A549 (cell line): ENCODE measurements around the gene RPL28. TPM values are rescaled to one million over a fixed set of nuclear protein-coding genes. Genes with fewer than 3 reads are reported as not detected.

Source experiments
- ATAC-seq, 2 experiments: fragments of 200-7000 bp in 1 of 2; fragments of >200 bp in 1 of 2; cut with Nextera tagmentation in 1 of 2; cut with Tn5 transposase in 1 of 2; 3 replicates each; pipeline versions ENCODE4 v1.8.0 to v1.9.1; 2018 to 2020; ENCODE audit warnings: mild to moderate bottlenecking in 1 of 2, moderate library complexity in 1 of 2
- CTCF ChIA-PET: fragments of 300-600 bp; sonication (Branson Sonifier 250); formaldehyde crosslinking; extraction: SDS; loops from one replicate; lab custom pipeline; 2021; ENCODE audit warnings: antibody characterized with exemption, inconsistent platforms; lab: Yijun Ruan, JAX
- POLR2A ChIA-PET: fragments of 350-600 bp; formaldehyde crosslinking; extraction: SDS; loops from one replicate; lab custom pipeline; 2021; ENCODE audit warnings: antibody characterized with exemption, inconsistent platforms; lab: Yijun Ruan, JAX
- DNase-seq, 2 experiments: peaks; one replicate each; pipeline versions ENCODE4 v3.0.0 to v3.0.0-alpha.2; 2011 to 2016; ENCODE audit warnings: low read depth in 1 of 2, low spot score in 1 of 2
- FAIRE-seq: peaks from 2 replicates; lab custom pipeline; 2011; peaks lifted over from hg19 to GRCh38; lab: Jason Lieb, UNC
- H3K27ac ChIP-seq, 2 experiments: fragments of >200 bp; sonication (Bioruptor Twin); formaldehyde crosslinking; 3 replicates each; pipeline ENCODE4 v1.5.1; 2016 to 2017
- H3K4me1 ChIP-seq: fragments of >200 bp; sonication (Bioruptor Twin); formaldehyde crosslinking; 3 replicates; pipeline ENCODE4 v1.6.1; 2016
- H3K4me2 ChIP-seq: fragments of >200 bp; sonication (Bioruptor Twin); formaldehyde crosslinking; 3 replicates; pipeline ENCODE4 v1.6.1; 2016
- H3K4me3 ChIP-seq: fragments of >200 bp; sonication (Bioruptor Twin); formaldehyde crosslinking; 3 replicates; pipeline ENCODE4 v1.5.1; 2016
- H3K9me3 ChIP-seq: fragments of >200 bp; sonication (Bioruptor Twin); formaldehyde crosslinking; 3 replicates; pipeline ENCODE4 v1.6.1; 2016
- CEBPB ChIP-seq, 2 experiments: fragments of >200 bp in 1 of 2; sonication (Bioruptor Twin) in 1 of 2; formaldehyde crosslinking in 1 of 2; IDR thresholded peaks; 2 replicates each; pipeline ENCODE4 v1.6.1; 2012 to 2016
- CHD2 ChIP-seq: fragments of 150-350 bp; IDR thresholded peaks from 2 replicates; pipeline ENCODE4 v1.6.1; 2014; ENCODE audit warnings: low read length; ENCODE audit not compliant: partially characterized antibody
- CHD4 ChIP-seq: fragments of 200-600 bp; sonication (generic); IDR thresholded peaks from 2 replicates; pipeline ENCODE4 v1.6.1; 2016; ENCODE audit warnings: antibody characterized with exemption, mild to moderate bottlenecking, borderline replicate concordance
- EHMT2 ChIP-seq: fragments of 200-600 bp; sonication (generic); IDR thresholded peaks from 2 replicates; pipeline ENCODE4 v1.6.1; 2016; ENCODE audit warnings: antibody characterized with exemption, low read depth, mild to moderate bottlenecking, moderate library complexity
- FOSB ChIP-seq: fragments of 250-450 bp; sonication (Bioruptor Pico); IDR thresholded peaks from 2 replicates; pipeline ENCODE4 v1.5.0; 2020; ENCODE audit warnings: mild to moderate bottlenecking, moderate library complexity
- FOXS1 ChIP-seq: fragments of 250-450 bp; sonication (Bioruptor Pico); IDR thresholded peaks from 2 replicates; pipeline ENCODE4 v1.5.0; 2020; ENCODE audit warnings: mild to moderate bottlenecking, moderate library complexity
- HDAC2 ChIP-seq: fragments of 200-600 bp; sonication (generic); IDR thresholded peaks from 2 replicates; pipeline ENCODE4 v1.6.1; 2016
- HEYL ChIP-seq: fragments of 250-450 bp; sonication (Bioruptor Pico); IDR thresholded peaks from 2 replicates; pipeline ENCODE4 v1.8.0; 2021; ENCODE audit warnings: mild to moderate bottlenecking, moderate library complexity
- KDM5A ChIP-seq: fragments of 200-600 bp; sonication (generic); IDR thresholded peaks from 2 replicates; pipeline ENCODE4 v1.6.1; 2016; ENCODE audit warnings: antibody characterized with exemption, mild to moderate bottlenecking
- NFE2L2 ChIP-seq: fragments of 150-350 bp; conservative IDR thresholded peaks from 2 replicates; pipeline ENCODE4 v1.6.1; 2014; ENCODE audit warnings: low read length
- NPAS2 ChIP-seq: fragments of 250-450 bp; sonication (Bioruptor Pico); IDR thresholded peaks from 2 replicates; pipeline ENCODE4 v1.8.0; 2022; ENCODE audit warnings: mild to moderate bottlenecking, moderate library complexity, borderline replicate concordance
- NR3C1 ChIP-seq: fragments of >200 bp; sonication (Bioruptor Twin); formaldehyde crosslinking; IDR thresholded peaks from 3 replicates; pipeline ENCODE4 v1.6.1; 2017
- POLR2A ChIP-seq: IDR thresholded peaks from 2 replicates; pipeline ENCODE4 v1.6.1; 2012; ENCODE audit warnings: mild to moderate bottlenecking, low read length
- RAD21 ChIP-seq, 2 experiments: fragments of >200 bp in 1 of 2; sonication (Bioruptor Twin) in 1 of 2; formaldehyde crosslinking in 1 of 2; IDR thresholded peaks in 1 of 2; conservative IDR thresholded peaks in 1 of 2; 2 replicates in 1 of 2; 3 replicates in 1 of 2; pipeline ENCODE4 v1.6.1; 2012 to 2018; ENCODE audit warnings: inconsistent platforms in 1 of 2
- RNF2 ChIP-seq: fragments of 200-600 bp; sonication (generic); IDR thresholded peaks from 2 replicates; pipeline ENCODE4 v1.6.1; 2016; ENCODE audit warnings: low read depth, mild to moderate bottlenecking, antibody characterized with exemption, moderate library complexity, borderline replicate concordance
- SREBF2 ChIP-seq: fragments of 450-650 bp; IDR thresholded peaks from 2 replicates; pipeline ENCODE4 v1.6.1; 2014; ENCODE audit warnings: mild to moderate bottlenecking, moderate library complexity
- TFCP2L1 ChIP-seq: fragments of 250-450 bp; sonication (Bioruptor Pico); IDR thresholded peaks from 2 replicates; pipeline ENCODE4 v1.5.0; 2021; ENCODE audit warnings: mild to moderate bottlenecking
- ZNF302 ChIP-seq: fragments of 250-450 bp; sonication (Bioruptor Pico); IDR thresholded peaks from 2 replicates; pipeline ENCODE4 v1.9.0; 2021; ENCODE audit warnings: inconsistent platforms, mild to moderate bottlenecking, moderate library complexity
- WGBS: methylation state at CpG from one replicate; pipeline ENCODE4 v1.1.6; 2017; ENCODE audit errors: missing lambda C conversion rate; 5-methylcytosine and 5-hydroxymethylcytosine counted together
- polyA plus RNA-seq, 4 experiments: library from polyadenylated mRNA; depleted of rRNA in 3 of 4; stranded (reverse); fragments of >200 nt; fragmentation: RNase III in 1 of 4; extraction: RNeasy Plus Mini Kit Qiagen cat#74134 plus additional on column Dnase treatment in 1 of 4; gene quantifications; 2 replicates in 3 of 4; 3 replicates in 1 of 4; pipeline ENCODE4 v1.2.3, GENCODE V29; 2011 to 2017
- TF ChIP-seq, protein P1 (sequence below): fragments of >200 bp; sonication (Bioruptor Twin); formaldehyde crosslinking; IDR thresholded peaks from 3 replicates; pipeline ENCODE4 v1.6.1; 2016
- TF ChIP-seq, protein P2 (sequence below): fragments of 250-450 bp; sonication (Bioruptor Pico); IDR thresholded peaks from 2 replicates; pipeline ENCODE4 v1.5.0; 2021; ENCODE audit warnings: mild to moderate bottlenecking, moderate library complexity, borderline replicate concordance
- TF ChIP-seq, protein P3 (sequence below): fragments of 250-450 bp; sonication (Bioruptor Pico); IDR thresholded peaks from 2 replicates; pipeline ENCODE4 v1.5.0; 2020; ENCODE audit warnings: low read depth, mild to moderate bottlenecking, moderate library complexity
- TF ChIP-seq, protein P4 (sequence below): fragments of >200 bp; sonication (Bioruptor Twin); formaldehyde crosslinking; IDR thresholded peaks from 3 replicates; pipeline ENCODE4 v1.5.1; 2016
- TF ChIP-seq, protein P5 (sequence below): fragments of 200-600 bp; sonication (generic); IDR thresholded peaks from 2 replicates; pipeline ENCODE4 v1.6.1; 2016; ENCODE audit warnings: antibody characterized with exemption, mild to moderate bottlenecking, moderate library complexity
- TF ChIP-seq, protein P6 (sequence below): IDR thresholded peaks from 2 replicates; pipeline ENCODE4 v1.6.1; 2012

The RPL28 gene
- polyA plus RNA-seq, 2 of the 4 experiments (the other 2 are of a cell fraction), result 329 to 2,037 TPM

DNA sequence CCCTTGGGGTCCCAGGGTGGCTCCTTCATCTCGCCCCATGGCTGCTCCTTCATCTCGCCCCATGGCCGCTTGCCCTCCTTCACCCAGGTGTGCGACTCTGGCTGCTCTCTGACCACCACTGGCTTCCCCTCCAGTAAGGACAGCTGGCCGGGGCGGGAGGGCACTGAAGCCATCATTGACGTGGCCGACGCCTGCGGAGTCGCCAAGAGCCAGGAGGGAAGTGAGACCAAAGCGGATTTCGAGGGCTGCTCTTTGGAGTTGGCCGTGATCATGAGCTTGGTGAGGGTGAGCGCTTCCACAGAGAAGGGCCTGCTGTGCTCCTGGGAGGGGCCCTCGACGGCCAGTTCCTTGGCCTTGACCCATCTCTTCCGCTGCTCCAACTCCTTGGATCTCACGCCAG lies 27.2 kb upstream of the RPL28 start:
- Histone ChIP-seq H3K4me2 (no peak overlapping the region), H3K9me3 (no peaks in the 10 kb centered on the region), H3K27ac (no peak overlapping the region), H3K4me1 (peaks cover 19% of the 10 kb centered on the region), H3K4me3 (no peak overlapping the region)
- TF ChIP-seq FOXS1 (CRISPR knock-in tag) (no peak), POLR2A (no peak), NPAS2 (no peak), EHMT2 (no peak), CEBPB (IDR thresholded peaks at IDR 0.05) (no peak), CHD2 (no peak), NR3C1 (no peak), ZNF302 (CRISPR knock-in tag) (no peak), CHD4 (no peak), TFCP2L1 (CRISPR knock-in tag) (no peak), HDAC2 (no peak), RNF2 (no peak), SREBF2 (no peak), RAD21 (conservative IDR thresholded peaks at IDR 0.05 in 1 of 2, IDR thresholded peaks at IDR 0.05 in 1 of 2) (no peak)
- TF ChIP-seq, protein P1, sequence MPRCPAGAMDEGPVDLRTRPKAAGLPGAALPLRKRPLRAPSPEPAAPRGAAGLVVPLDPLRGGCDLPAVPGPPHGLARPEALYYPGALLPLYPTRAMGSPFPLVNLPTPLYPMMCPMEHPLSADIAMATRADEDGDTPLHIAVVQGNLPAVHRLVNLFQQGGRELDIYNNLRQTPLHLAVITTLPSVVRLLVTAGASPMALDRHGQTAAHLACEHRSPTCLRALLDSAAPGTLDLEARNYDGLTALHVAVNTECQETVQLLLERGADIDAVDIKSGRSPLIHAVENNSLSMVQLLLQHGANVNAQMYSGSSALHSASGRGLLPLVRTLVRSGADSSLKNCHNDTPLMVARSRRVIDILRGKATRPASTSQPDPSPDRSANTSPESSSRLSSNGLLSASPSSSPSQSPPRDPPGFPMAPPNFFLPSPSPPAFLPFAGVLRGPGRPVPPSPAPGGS, result no peak
- TF ChIP-seq, protein P2, sequence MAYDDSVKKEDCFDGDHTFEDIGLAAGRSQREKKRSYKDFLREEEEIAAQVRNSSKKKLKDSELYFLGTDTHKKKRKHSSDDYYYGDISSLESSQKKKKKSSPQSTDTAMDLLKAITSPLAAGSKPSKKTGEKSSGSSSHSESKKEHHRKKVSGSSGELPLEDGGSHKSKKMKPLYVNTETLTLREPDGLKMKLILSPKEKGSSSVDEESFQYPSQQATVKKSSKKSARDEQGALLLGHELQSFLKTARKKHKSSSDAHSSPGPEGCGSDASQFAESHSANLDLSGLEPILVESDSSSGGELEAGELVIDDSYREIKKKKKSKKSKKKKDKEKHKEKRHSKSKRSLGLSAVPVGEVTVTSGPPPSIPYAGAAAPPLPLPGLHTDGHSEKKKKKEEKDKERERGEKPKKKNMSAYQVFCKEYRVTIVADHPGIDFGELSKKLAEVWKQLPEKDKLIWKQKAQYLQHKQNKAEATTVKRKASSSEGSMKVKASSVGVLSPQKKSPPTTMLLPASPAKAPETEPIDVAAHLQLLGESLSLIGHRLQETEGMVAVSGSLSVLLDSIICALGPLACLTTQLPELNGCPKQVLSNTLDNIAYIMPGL (CRISPR knock-in tag), result no peak
- TF ChIP-seq, protein P3, sequence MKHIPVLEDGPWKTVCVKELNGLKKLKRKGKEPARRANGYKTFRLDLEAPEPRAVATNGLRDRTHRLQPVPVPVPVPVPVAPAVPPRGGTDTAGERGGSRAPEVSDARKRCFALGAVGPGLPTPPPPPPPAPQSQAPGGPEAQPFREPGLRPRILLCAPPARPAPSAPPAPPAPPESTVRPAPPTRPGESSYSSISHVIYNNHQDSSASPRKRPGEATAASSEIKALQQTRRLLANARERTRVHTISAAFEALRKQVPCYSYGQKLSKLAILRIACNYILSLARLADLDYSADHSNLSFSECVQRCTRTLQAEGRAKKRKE (CRISPR knock-in tag), result no peak
- TF ChIP-seq, protein P4, sequence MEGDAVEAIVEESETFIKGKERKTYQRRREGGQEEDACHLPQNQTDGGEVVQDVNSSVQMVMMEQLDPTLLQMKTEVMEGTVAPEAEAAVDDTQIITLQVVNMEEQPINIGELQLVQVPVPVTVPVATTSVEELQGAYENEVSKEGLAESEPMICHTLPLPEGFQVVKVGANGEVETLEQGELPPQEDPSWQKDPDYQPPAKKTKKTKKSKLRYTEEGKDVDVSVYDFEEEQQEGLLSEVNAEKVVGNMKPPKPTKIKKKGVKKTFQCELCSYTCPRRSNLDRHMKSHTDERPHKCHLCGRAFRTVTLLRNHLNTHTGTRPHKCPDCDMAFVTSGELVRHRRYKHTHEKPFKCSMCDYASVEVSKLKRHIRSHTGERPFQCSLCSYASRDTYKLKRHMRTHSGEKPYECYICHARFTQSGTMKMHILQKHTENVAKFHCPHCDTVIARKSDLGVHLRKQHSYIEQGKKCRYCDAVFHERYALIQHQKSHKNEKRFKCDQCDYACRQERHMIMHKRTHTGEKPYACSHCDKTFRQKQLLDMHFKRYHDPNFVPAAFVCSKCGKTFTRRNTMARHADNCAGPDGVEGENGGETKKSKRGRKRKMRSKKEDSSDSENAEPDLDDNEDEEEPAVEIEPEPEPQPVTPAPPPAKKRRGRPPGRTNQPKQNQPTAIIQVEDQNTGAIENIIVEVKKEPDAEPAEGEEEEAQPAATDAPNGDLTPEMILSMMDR, result no peak
- WGBS, result 87% methylated on average over 18 of the region's 19 CpGs
- ATAC-seq (no peak), FAIRE-seq (no peak), DNase-seq (no peak)
- CTCF ChIA-PET, result interaction anchor here (1.1 to 14.8 kb wide), 5 partner anchors 13 to 67 kb away, joined by 3 to 105 read pairs (median 5); no protein-coding TSS in a partner anchor
- POLR2A ChIA-PET, result interaction anchor here (0.6 kb wide), 1 partner anchor 143 kb away, joined by 3 read pairs; no protein-coding TSS in a partner anchor

DNA sequence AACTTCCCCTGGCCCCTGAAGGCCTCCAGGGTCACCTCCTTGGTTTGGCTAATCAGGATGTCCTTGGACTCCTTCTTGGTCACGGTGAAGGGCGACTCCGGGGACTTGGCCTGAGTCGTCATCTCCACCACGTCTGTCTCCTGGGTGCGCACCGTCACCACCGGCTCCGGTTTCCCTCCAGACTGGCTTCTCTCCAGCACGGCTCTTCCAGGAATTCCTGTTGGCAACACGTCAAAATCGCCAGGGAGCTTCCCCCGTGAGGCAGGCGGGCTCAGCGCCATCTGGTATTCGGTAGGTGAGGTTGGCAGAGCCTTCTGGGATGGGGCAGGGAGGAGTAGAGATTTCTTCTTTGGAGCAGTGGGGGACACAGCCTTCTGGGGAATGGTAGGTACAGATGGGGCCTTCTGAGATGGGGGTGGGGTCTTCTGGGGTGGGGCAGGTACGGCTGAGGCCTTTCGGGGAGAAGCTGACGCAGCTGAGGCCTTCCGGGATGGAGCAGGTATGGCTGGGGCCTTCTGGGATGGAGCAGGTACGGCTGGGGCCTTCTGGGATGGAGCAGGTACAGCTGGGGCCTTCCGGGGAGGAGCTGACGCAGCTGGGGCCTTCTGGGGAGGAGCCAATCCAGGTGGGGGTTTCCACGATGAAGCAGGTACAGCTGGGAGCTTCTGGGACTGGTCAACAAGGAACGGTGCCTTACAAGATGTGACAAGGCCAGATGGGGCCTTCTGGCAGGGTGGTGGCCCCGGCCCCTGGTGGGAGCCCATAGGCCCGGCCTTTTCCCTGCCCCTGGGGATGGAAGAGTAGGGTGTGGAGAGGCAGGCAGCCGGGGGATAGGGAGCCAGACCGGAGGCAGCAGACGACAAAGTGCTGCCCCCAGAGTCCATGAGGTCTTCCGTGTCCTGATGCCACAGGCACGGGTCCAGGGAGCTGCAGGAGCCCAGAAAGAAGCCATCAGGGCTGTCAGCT lies 26.5 kb upstream of the RPL28 start:
- no peak overlapping the region for H3K4me2 ChIP-seq
- H3K4me3 ChIP-seq, result no peak overlapping the region
- H3K4me1 ChIP-seq, result peaks cover 22% of the 10 kb centered on the region
- FAIRE-seq (no peak), DNase-seq (no peak), ATAC-seq (no peak)
- ChIA-PET POLR2A (interaction anchor here (0.7 kb wide), 1 partner anchor 79 kb away, joined by 6 read pairs; no protein-coding TSS in a partner anchor), CTCF (interaction anchor here (0.9 to 14.8 kb wide), 10 partner anchors 8 to 218 kb away, joined by 3 to 105 read pairs (median 4); partner anchors contain the start of genes IL11 and KMT5C)
- WGBS, result 82% methylated on average over 29 of the region's 32 CpGs
- no peak overlapping the region for H3K27ac ChIP-seq
- H3K9me3 ChIP-seq, result no peaks in the 10 kb centered on the region
- TF ChIP-seq FOSB (CRISPR knock-in tag), result no peak
- no peak for TF ChIP-seq HEYL (CRISPR knock-in tag)
- TF ChIP-seq, protein P5, sequence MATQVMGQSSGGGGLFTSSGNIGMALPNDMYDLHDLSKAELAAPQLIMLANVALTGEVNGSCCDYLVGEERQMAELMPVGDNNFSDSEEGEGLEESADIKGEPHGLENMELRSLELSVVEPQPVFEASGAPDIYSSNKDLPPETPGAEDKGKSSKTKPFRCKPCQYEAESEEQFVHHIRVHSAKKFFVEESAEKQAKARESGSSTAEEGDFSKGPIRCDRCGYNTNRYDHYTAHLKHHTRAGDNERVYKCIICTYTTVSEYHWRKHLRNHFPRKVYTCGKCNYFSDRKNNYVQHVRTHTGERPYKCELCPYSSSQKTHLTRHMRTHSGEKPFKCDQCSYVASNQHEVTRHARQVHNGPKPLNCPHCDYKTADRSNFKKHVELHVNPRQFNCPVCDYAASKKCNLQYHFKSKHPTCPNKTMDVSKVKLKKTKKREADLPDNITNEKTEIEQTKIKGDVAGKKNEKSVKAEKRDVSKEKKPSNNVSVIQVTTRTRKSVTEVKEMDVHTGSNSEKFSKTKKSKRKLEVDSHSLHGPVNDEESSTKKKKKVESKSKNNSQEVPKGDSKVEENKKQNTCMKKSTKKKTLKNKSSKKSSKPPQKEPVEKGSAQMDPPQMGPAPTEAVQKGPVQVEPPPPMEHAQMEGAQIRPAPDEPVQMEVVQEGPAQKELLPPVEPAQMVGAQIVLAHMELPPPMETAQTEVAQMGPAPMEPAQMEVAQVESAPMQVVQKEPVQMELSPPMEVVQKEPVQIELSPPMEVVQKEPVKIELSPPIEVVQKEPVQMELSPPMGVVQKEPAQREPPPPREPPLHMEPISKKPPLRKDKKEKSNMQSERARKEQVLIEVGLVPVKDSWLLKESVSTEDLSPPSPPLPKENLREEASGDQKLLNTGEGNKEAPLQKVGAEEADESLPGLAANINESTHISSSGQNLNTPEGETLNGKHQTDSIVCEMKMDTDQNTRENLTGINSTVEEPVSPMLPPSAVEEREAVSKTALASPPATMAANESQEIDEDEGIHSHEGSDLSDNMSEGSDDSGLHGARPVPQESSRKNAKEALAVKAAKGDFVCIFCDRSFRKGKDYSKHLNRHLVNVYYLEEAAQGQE, result no peak
- no peak for TF ChIP-seq FOXS1 (CRISPR knock-in tag)
- no peak for TF ChIP-seq ZNF302 (CRISPR knock-in tag)
- TF ChIP-seq, protein P3 (CRISPR knock-in tag), result no peak
- TF ChIP-seq NFE2L2, result no peak
- no peak for TF ChIP-seq KDM5A
- TF ChIP-seq, protein P6, sequence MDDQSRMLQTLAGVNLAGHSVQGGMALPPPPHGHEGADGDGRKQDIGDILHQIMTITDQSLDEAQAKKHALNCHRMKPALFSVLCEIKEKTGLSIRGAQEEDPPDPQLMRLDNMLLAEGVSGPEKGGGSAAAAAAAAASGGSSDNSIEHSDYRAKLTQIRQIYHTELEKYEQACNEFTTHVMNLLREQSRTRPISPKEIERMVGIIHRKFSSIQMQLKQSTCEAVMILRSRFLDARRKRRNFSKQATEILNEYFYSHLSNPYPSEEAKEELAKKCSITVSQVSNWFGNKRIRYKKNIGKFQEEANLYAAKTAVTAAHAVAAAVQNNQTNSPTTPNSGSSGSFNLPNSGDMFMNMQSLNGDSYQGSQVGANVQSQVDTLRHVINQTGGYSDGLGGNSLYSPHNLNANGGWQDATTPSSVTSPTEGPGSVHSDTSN, result no peak
